ENCODE results near the gene AUTS2.

- TF ChIP-seq CTCF (optimal IDR thresholded peaks at IDR 0.05 in 1 of 3, IDR thresholded peaks at IDR 0.05 in 1 of 3, conservative IDR thresholded peaks at IDR 0.05 in 1 of 3; ENCODE audit: extremely low read depth in 1 of 3, insufficient read depth in 2 of 3, low read length in 3 of 3) (no peak), EZH2 (IDR thresholded peaks at IDR 0.05; ENCODE audit: low read length) (no peak)
These were observed 165.2 kb downstream of the AUTS2 start for GRCh38 chr7:69763513-69763912.
